Measurements from ENCODE around the gene MACROD2. TPM values are rescaled to one million over a fixed set of nuclear protein-coding genes. Genes with fewer than 3 reads are reported as not detected.

The MACROD2 gene
- total RNA-seq, 2 donors from 2014 or later = 0.95 to 4.2 TPM

DNA sequence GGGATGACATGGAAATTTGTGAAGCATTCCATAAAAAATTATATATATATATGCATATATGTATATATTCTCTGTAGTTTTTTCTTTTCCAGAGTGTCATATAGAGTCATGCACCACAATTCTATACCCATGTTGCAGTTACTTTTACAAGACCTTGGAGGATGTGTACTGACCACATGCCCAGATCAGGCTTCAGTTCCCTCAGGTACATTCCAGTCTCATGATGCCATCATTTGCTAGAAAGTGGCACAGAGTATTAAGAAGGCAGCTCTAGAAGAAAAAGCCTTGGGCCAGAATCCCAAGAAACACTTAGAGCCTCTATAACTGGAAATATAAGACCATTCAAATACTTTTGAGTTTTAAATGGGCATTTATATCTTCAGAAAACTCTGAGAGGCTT lies 1027.6 kb downstream of the MACROD2 start:
- H3K27ac ChIP-seq = no peak overlapping the region
- no peak for ATAC-seq (ENCODE audit: insufficient number of reproducible peaks, low FRiP score, low read depth)
- TF ChIP-seq, protein P1, sequence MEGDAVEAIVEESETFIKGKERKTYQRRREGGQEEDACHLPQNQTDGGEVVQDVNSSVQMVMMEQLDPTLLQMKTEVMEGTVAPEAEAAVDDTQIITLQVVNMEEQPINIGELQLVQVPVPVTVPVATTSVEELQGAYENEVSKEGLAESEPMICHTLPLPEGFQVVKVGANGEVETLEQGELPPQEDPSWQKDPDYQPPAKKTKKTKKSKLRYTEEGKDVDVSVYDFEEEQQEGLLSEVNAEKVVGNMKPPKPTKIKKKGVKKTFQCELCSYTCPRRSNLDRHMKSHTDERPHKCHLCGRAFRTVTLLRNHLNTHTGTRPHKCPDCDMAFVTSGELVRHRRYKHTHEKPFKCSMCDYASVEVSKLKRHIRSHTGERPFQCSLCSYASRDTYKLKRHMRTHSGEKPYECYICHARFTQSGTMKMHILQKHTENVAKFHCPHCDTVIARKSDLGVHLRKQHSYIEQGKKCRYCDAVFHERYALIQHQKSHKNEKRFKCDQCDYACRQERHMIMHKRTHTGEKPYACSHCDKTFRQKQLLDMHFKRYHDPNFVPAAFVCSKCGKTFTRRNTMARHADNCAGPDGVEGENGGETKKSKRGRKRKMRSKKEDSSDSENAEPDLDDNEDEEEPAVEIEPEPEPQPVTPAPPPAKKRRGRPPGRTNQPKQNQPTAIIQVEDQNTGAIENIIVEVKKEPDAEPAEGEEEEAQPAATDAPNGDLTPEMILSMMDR (IDR thresholded peaks at IDR 0.05) = no peak

DNA sequence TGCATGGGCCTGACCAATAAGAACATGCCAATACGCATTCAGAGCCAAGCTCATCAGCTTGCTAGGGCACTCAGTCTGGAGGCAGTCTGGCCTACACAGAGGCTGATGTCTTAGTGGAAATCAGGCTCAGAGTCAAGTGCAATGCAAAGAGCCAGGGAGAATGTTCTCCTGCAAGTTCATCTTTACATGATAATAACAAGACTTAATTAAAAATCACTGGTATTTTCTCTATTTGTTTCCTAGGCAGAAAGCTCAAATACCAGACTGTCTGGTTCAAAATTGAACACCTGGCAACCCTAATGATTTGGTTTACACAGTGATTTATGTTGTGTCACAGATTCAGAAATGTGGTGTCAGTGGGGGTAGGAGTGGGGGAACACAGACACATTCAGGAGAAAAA lies 1031.4 kb downstream of the MACROD2 start:
- Histone ChIP-seq H3K4me3 (no peak overlapping the region), H3K4me1 (ENCODE audit: control insufficient read depth in 1 of 2, low read depth in 2 of 2) (no peaks in the 10 kb centered on the region), H3K36me3 (no peaks in the 10 kb centered on the region), H3K9me3 (no peaks in the 10 kb centered on the region), H3K27me3 (replicated peaks; ENCODE audit: insufficient read depth) (no peaks in the 10 kb centered on the region), H3K27ac (no peak overlapping the region)
- DNase-seq (ENCODE audit: low spot score) = no peak
- no peak for ATAC-seq (ENCODE audit: insufficient number of reproducible peaks, low FRiP score, low read depth)
- TF ChIP-seq, protein P1 (IDR thresholded peaks at IDR 0.05) = no peak

More for the DNA sequence above, 1027.6 kb downstream of the MACROD2 start:
- Histone ChIP-seq H3K4me3 (no peak overlapping the region), H3K27me3 (replicated peaks; ENCODE audit: insufficient read depth) (no peaks in the 10 kb centered on the region), H3K36me3 (no peaks in the 10 kb centered on the region), H3K9me3 (no peaks in the 10 kb centered on the region), H3K4me1 (ENCODE audit: control insufficient read depth in 1 of 2, low read depth in 2 of 2) (no peaks in the 10 kb centered on the region)
- no peak for DNase-seq (ENCODE audit: low spot score)

GRCh38 chr20:15030826-15031225 lies 1035.5 kb downstream of the MACROD2 start:
- Histone ChIP-seq H3K36me3 (no peaks in the 10 kb centered on the region), H3K27ac (no peak overlapping the region), H3K4me3 (no peak overlapping the region), H3K4me1 (ENCODE audit: control insufficient read depth in 1 of 2, low read depth in 2 of 2) (no peaks in the 10 kb centered on the region), H3K9me3 (no peaks in the 10 kb centered on the region), H3K27me3 (replicated peaks; ENCODE audit: insufficient read depth) (no peaks in the 10 kb centered on the region)
- ATAC-seq (ENCODE audit: insufficient number of reproducible peaks, low FRiP score, low read depth) (no peak), DNase-seq (ENCODE audit: low spot score) (no peak)
- TF ChIP-seq, protein P1 (IDR thresholded peaks at IDR 0.05) = no peak

DNA sequence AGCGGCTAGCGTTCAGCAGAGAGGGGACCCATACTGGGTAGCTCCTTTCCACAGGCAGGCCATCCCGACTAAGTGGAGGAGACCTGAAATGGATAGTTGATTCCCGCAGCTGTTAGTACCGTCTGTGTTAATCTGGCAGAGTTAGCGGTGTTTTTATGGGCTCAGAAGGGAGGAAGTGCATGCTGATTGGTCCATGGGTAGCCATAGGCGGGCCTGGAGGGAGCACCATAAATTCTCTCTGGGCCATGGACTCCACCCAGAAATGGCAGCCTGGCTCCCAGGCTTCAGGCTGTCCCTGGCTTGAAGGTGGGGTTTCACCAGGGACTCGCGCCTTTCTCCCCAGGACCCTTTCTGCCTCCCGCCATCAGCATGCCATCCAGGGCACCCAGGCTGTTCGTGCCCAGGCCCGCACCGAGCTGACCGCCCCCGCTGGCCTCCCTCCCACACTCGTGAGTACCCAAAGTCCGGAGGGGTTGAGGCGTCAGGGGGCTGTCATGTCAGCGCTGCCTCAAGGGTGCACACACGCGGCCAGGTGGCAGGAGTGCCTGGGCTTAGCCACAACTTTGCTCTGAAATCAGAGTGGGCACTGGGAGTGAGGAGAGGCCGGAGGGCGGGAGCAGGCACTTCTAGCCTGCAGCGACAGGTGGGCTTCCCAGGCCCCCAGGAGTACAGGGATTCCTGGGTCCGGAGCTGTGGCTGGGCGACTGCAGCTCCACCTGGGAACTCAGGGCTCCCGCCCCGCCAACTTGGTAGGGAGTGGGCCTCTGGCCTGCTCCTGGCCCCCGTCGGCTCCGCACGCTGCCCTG lies 1036.4 kb downstream of the MACROD2 start:
- H3K9me3 ChIP-seq = no peaks in the 10 kb centered on the region
- DNase-seq (ENCODE audit: low spot score) (no peak), ATAC-seq (ENCODE audit: insufficient number of reproducible peaks, low FRiP score, low read depth) (no peak)
- H3K4me1 ChIP-seq (ENCODE audit: control insufficient read depth in 1 of 2, low read depth in 2 of 2) = no peaks in the 10 kb centered on the region
- no peak overlapping the region for H3K4me3 ChIP-seq
- no peak overlapping the region for H3K27ac ChIP-seq
- no peaks in the 10 kb centered on the region for H3K36me3 ChIP-seq
- TF ChIP-seq, protein P1 (IDR thresholded peaks at IDR 0.05) = no peak
- no peaks in the 10 kb centered on the region for H3K27me3 ChIP-seq (replicated peaks; ENCODE audit: insufficient read depth)

- H3K4me1 ChIP-seq (ENCODE audit: control insufficient read depth in 1 of 2, low read depth in 2 of 2) = no peaks in the 10 kb centered on the region
- no peaks in the 10 kb centered on the region for H3K9me3 ChIP-seq
- no peaks in the 10 kb centered on the region for H3K27me3 ChIP-seq (replicated peaks; ENCODE audit: insufficient read depth)
- TF ChIP-seq, protein P1 (IDR thresholded peaks at IDR 0.05) = no peak
- DNase-seq (ENCODE audit: low spot score) (no peak), ATAC-seq (ENCODE audit: insufficient number of reproducible peaks, low FRiP score, low read depth) (no peak)
- no peak overlapping the region for H3K4me3 ChIP-seq
- no peak overlapping the region for H3K27ac ChIP-seq
- H3K36me3 ChIP-seq = no peaks in the 10 kb centered on the region
Measured at GRCh38 chr20:15032352-15032622, 1037.0 kb downstream of the MACROD2 start.
